CD4-positive, alpha-beta T cell treated with Interleukin-15 for 1 hour (primary cell): Measurements from ENCODE around the gene AP3S2.
A peak's percentile ranks its signal among the peaks of the same experiment; 100 is the strongest.
"Not testable (repeated sequence)": the region's sequence is repeated elsewhere in the genome, so short reads cannot be mapped to it uniquely, and the experiment has no call there.

ENCODE experiments used
- DNase-seq: peaks from one replicate; pipeline ENCODE4 v3.0.0-alpha.2; 2020

The AP3S2 gene

DNA sequence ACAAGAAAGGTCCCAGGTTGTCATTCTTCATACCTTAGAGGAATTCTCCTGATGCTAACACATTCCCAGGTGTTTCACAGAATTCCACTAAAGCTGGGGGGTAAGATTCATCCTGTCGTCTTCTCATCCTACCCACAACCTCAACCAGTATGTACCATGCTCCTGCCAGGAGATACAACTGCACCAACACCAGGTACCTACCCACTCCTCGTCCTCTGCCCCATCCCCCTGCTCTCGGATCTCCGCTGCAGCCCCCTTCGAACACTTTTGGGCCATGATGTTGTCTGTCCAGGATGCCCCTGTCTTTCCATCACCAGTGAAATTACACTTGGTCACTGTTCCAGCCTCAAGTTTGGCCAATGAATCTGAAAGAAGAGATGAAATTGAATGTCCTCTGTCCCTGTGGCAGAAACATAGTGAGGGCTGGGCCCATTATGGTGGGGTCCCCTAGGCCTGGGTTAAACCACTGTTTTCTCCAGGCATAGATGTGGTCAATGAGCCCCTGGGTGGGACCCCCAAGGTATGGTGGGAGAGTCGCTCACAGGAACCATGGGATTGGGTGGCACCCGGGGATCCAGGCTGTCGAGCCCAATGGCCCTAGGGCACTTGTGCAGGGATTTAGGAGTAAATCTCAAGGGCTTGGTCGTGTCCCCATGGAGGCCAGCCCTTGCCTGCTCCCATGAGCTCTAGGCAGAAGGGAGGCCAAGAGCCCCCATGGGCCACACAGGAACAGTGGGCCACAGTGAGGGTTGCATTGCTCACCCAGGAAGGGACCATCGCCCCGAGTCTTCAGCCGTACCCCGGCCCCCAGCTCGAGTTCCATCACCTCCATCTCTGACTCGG lies 9.4 kb upstream of the AP3S2 start:
- DNase-seq = no peak

DNA sequence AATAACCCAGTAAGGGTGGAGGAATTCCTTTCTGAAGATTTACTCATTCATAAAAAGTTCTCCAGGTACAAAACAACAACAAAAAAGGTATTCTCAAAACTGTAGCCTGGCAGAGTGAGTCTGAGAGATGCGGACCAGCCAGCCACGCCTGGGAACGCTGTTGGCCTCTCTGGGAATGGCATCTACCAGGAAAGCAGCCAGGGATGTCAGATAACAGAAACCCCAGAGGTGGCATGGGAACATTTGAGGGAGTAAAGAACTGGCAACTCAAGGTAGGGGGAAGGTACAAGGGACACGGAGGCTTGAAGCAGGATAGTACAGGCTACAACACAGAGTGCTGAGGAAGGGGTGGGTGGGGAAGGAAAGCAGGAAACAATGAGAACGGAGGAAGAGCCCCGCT lies 7.1 kb upstream of the AP3S2 start:
- no peak for DNase-seq

- no peak for DNase-seq
These were observed 6.3 kb upstream of the AP3S2 start for GRCh38 chr15:89899951-89900567.

DNA sequence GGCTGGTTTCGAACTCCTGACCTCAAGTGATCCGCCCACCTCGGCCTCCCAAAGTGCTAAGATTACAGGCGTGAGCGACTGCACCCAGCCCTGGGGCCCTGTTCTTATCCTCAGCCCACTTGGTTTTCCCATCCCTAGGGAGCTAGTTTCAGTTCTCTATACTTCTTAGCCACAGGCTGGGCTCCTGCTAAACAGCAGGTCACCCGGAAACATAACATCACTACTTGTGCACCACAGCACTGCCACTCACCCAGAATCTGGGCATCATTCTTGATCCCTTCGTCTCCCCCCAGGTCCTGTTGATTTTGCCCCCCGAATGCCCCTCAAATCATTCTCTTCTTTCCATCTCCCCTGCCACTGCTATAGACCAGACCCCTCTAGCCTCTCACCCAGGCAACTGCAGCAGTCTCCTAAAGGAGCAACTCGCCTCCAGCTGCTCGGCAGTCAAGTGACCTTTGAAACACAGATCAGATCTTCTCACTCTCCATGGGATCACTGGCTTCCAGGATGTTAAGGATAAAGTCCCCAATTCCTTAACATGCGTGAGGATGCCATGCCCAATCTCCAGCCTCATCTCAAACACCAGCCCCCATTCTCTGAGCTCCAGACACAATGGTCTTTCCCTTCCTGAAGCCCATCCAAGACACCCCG lies 5.6 kb upstream of the AP3S2 start:
- DNase-seq = no peak

- DNase-seq = peak; percentile 57
These were observed 5.0 kb upstream of the AP3S2 start for GRCh38 chr15:89898614-89899294.

DNA sequence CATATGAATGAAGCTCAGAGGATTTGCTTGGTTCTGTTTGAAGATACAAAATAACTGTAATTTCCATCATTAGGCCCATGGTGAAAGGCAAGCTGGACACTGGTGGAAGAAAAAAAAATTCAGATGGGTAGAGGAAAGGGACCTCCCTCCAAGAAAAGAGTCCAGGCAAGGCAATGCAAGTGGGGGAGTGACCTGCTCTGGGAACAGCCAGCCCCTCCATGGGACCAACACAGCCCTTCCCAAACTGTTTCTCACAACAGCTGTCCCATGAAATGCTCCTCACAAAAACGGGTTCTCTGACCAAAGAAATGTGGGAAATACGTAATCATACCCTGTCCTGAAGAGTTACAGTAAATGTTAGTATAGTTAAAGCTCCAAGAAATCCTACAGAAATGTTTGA lies 4.4 kb upstream of the AP3S2 start:
- DNase-seq = no peak

- DNase-seq = no peak
These were observed 767 bp downstream of the AP3S2 start for GRCh38 chr15:89893027-89893426.

GRCh38 chr15:89888214-89888804 lies 5.5 kb downstream of the AP3S2 start:
- DNase-seq = no peak

- no peak for DNase-seq
These were observed 8.2 kb downstream of the AP3S2 start for GRCh38 chr15:89885611-89886010.

- DNase-seq = not testable (repeated sequence)
These were observed 8.6 kb downstream of the AP3S2 start for GRCh38 chr15:89885179-89885578.

GRCh38 chr15:89883518-89883917 lies 10.3 kb downstream of the AP3S2 start:
- DNase-seq = no peak

GRCh38 chr15:89880727-89881126 lies 13.1 kb downstream of the AP3S2 start:
- DNase-seq = no peak

GRCh38 chr15:89878323-89878722 lies 15.5 kb downstream of the AP3S2 start:
- no peak for DNase-seq

- no peak for DNase-seq
These were observed 16.7 kb downstream of the AP3S2 start for GRCh38 chr15:89877083-89877425.

DNA sequence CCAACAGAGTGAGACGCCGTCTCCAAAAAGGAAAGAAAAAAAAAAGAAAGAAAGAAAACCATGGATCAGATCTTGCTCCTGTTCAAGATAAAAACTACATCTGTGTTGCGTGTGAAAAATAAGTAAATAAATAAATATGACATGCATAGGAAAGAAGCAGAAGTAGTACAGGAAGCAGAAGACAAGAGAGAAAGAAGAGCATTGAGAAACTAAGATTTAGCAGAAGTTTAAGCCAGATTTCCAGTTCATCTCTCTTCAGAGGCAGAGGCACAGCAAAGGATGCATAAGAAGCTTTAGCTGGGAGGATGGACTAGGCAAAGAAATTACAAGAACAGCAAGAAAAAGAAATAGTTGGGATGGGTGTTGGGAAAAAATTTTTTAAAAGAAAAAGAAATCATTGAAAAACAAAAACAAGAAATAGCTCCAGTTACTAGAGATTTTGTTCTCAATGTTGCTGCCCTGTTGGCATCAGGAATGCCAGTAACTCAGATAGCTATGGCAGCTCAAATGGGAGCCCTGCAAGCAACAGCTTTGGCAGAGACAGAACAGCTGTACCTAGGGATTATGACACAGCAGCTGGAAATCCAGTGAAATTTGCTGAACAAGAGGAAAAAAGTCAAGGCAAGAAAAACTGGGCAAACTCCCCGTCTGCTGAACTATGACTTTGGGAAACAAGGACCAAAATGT lies 17.3 kb downstream of the AP3S2 start:
- no peak for DNase-seq

GRCh38 chr15:89875741-89876140 lies 18.1 kb downstream of the AP3S2 start:
- DNase-seq = no peak

- DNase-seq = peak; percentile 77
These were observed 18.7 kb downstream of the AP3S2 start for GRCh38 chr15:89874926-89875564.

- no peak for DNase-seq
These were observed 23.0 kb downstream of the AP3S2 start for GRCh38 chr15:89870688-89871288.

DNA sequence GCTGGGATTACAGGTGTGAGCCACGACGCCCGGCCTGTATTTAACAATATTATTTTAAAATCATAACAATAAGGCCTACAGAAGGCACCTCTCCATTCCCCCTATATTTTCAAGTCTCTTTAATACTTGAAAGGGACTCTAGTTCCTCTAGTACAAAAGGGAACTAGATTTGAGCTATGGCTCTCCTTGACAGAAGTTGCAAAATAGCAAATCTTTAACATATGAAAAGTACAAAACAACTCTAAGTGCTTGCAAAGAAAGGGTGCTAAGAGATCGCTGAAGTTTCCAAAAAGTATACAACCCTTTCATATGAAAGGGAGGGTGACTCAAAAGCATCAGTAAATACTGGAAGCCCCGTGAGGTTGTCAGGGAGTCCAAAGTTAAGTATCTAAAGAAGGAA lies 23.8 kb downstream of the AP3S2 start:
- no peak for DNase-seq

GRCh38 chr15:89869490-89869889 lies 24.3 kb downstream of the AP3S2 start:
- not testable (repeated sequence) for DNase-seq

DNA sequence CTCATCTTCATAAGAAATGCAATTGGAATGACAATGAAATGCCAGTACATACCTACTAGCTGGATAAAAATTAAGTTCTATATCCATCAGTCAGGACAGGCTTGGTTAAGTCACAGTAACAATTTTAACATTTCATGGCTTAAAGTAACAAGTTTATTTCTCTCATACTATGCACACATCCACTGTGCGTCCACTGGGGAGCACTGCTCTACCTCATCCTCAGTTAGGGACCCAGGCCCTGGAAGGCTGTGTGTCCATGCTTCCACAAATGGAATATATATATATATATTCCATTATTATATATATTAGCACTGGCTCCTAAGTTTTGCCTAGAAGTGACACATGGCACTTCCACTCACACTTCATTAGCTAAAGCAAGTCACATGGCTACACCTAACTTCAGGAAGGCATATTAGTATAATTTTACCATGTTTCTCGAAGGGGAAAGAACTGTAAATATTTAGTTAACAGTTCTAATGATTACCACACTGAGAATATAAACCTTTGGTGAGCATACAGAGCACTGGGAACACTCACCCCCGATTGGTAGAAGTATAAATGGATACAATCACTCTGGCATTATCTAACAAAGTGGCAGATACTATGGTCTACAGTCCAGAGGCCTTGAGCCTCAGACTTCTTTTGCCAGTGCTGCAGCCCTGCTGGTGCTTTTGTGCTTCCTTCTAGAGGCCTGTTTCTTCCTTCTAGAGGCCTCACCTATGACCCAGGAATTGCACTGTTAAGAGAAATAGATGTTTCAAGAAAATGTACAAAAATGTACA lies 28.6 kb downstream of the AP3S2 start:
- no peak for DNase-seq
